ENCODE data around the gene ARHGAP32. TPM values are rescaled to one million over a fixed set of nuclear protein-coding genes. Genes with fewer than 3 reads are reported as not detected.

Gene ARHGAP32
- total RNA-seq, 1 experiment from 2014 or later = 9.3 TPM

Other genes with a start within 250 kb of the ARHGAP32 start
- not detected in 2 replicates for gene TP53AIP1, start 249.5 kb downstream of the ARHGAP32 start, total RNA-seq (2014; rRNA removed)
- not detected in 2 replicates for gene BARX2, start 183.5 kb upstream of the ARHGAP32 start, total RNA-seq (2014; rRNA removed)

All from LHCN-M2 (cell line).